ENCODE results near the gene CARHSP1.
"Not testable (repeated sequence)": the region's sequence is repeated elsewhere in the genome, so short reads cannot be mapped to it uniquely, and the experiment has no call there.

The CARHSP1 gene

DNA sequence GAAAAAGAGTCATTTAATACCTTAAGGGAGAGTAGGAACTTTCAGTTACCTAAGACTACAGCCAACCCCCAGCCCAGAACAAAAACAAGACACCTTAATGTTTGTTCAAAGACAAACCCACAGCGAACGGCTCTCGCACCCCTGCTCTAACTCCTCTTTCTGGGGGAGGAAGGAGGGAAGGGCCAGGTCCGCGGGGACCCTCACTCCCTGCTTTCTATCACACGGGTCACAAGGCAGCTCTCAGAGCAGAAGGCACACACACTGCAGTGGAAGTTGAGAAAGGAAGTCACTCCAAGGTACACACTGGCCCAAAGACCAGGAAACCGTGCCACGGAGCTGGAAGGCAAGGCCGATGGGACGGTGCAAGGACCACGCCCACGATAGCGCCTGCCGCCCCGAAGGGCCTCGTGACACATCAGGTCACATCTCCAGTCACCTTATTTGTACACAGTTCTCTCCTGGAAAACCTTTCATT, 23.3 kb upstream of the CARHSP1 start:
- DNase-seq = no peak

DNA sequence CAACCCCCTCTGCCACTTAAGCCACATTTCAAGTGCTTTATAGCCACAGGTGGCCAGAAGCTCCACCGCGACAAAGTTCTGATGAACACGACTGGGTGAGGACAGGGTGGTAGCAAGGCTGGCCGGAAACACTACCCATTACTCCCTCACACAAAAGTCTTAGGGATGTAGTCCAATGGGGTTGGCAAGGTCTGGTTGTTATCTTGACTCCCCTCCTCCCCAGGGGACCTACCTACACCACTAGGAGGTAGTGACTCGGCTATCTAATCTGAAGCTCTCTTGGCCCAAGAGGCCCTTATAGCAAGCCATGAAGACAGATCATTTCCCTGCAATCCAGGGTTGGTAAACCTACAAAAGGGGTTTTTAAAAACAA, 21.7 kb upstream of the CARHSP1 start:
- DNase-seq = no peak

DNA sequence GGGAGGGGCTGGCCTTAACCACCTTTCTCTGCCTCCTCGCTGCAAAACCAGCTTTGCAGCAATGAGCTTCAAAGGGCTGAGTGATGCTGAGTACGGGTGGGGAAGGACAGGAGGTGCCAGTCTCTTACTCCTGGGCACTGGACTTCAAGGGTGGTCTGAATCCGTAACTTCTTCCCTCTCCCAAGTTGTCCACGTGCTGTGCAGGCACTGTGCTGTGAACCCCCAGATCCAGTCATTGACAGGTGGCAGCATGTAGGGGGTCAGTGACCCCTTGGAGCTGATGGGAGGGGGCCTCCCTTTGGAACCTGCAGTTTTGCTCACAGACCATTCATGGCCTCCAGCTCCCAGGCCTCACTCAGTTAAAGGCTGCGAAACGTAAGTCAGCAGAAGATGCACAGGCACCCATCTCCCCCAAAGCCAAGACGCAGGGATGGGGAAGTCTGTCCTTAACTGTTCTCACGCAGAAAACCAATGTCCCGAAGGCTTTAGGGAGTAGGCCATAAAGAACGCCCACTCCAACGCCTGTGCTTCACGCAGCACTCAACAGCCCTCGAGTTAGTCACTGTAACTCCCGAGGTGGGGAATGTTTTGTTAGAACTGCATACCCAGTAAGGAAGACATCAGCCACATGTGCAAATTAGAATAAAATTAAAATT, 21.2 kb upstream of the CARHSP1 start:
- no peak for DNase-seq

DNA sequence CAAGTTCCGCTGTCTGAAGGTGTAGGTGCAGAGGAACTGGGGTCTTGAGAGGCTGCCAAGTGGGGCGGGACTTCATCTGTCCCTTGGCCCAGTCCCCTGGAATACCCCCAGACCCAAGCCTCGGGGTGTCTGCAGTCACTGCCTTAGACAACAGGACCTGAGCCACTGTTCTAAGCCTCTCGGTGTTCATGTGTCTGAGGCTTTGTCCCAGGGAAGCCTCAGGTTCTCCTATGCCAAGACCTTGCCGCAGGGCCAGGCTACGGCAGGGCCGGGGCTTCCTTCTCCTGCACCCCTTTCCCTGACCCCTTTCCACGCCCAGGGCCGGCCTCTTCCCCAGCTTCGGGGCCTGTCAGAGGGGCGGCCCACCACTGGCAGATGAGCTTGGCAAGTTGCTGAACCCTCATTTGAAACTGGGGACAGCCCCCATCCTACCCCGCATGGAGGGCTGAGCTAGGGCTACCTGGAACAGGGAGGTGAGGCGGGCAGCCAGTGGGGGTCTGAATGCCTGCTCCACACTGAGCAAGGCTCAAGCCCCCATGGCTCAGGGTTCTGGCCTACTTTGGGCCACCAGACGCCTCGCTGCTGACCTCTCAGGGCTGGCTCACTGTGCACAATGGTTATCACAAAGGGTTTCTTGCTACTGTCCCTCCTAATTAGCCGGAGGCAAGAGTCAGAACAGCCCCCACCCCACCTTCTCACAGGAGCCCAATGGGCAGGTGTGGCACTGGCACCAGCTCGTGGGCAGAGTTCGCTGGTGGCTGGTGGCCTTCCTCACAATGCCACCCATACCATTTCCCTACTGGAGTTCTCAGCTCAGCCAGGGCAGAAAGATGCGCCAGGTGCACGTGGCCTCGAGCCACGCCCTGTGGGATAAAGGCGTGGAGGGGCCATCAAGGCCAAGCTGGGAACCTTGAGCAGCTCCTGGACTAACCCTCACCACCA, 20.4 kb upstream of the CARHSP1 start:
- no peak for DNase-seq

DNA sequence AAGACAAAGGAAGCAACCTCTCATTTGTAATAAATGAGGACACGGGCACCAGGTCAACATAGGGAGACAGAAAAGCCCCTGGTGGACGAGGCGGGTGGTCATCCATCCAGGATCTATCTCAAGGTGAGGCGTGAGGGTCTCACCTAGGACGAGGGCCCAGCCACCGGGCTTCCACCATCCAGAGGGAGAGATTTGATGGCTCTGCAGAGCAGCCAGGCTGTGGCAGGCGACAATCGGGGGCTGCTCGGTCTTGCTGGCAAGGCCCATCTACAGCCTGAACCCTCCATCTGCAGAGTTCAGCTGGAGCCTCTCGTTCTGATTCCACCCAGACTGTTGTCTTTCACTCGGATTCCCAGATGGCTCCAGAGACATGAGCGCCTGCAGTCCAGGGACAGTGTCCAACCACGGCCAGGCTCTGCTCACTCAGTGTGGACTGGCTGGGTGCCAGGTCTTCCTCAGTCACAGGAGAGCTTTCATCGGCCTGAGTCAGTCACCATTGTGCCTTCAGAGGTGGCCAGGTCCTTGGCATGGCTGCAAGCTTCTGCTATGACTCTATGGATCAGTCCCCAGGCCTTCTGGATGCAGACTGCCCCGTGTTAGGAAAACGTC, 19.2 kb upstream of the CARHSP1 start:
- DNase-seq = no peak

DNA sequence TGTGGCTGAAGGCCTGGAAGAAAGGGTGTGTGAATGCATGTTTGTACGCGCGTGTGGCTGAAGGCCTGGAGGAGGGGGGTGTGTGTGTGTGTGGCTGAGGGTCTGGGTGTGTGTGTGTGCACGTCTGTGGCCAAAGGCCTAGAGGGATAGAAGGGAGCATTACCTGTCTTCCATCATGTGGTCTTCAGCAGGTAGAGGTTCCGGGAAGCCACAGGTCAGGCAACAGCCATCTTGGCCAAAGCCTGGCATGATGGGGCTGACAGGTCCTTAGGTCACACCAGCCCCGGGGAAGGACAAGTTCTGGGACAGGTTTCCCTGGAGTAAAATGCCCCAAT, 18.6 kb upstream of the CARHSP1 start:
- no peak for DNase-seq

DNA sequence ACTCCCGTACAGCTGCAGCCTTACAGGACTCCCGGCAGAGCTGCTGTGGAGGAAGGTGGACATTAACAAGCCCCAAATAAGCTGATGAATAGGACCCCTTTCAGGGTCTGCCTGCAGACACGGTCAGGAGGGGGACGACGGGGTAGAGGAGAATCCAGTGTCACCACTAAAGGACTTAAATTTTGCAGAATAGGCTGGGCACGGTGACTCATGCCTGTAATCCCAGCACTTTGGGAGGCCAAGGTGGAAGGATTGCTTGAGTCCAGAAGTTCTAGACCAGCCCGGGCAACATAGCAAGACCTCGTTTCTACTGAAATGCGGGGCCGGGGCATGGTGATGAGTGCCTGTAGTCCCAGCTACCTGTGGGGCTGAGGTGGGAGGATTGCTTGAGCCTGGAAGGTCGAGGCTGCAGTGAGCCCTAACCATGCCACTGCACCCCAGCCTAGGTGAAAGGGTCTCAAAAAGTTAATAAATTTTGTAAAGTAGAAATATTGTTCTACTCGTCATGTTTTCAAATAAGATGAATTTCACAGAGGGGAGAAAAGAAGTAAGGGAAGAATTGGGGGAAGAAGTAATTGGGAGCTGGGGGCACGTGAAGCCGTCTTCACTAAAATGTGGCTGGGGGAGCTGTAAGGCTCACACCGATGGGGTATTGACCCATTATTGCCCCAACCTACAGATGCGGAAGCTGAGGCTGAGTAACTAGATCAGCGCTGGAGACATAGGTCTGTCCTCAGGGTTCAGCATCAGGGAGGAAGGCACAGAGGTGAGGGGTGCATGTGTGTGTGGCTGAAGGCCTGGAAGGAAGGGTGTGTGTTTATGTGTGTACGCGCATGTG, 18.0 kb upstream of the CARHSP1 start:
- no peak for DNase-seq

DNA sequence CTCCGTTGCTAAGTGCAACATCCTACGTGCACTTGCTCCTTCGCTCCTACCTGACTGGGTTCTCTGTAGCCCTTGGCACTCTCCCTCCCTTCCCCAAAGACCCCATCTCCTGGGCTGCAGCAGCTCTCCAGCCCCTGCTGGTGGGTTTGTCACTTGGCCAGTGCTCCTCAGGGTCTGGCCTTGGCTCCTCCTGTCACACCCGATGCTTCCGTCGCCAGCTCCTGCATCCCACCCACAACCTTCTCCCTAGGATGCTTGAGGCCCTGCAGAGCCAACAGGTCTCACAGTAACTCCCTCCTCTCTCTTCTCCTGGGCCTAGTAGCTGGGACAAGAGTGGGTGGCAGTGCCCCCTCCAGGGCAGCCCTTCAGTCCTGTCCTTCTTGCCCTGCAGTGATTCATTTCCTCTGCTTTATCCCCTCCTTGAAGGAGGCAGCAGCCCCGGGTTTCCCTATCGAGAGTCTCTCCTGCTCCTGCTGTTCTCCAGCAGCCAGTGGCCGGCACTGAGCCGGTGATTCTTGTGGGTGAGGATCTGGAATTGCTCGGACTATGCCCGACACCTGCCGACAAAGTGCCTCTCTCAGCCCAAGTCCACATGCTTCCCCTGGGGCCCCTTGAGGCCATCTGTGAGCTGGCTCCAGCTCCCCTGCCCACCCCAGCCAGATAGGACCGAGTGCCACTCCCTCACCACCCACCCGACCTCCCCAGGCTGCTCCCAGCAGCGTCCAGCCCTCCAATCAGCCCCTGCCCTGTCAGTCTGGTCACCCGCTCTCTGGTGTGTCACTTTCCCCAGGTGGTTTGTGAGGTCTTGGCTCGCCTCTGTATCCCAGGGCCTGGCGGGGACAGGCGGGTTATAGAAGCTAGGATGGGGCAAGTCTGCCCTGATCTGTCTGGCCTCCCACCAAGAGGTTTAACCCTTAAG, 17.1 kb upstream of the CARHSP1 start:
- DNase-seq = no peak

DNA sequence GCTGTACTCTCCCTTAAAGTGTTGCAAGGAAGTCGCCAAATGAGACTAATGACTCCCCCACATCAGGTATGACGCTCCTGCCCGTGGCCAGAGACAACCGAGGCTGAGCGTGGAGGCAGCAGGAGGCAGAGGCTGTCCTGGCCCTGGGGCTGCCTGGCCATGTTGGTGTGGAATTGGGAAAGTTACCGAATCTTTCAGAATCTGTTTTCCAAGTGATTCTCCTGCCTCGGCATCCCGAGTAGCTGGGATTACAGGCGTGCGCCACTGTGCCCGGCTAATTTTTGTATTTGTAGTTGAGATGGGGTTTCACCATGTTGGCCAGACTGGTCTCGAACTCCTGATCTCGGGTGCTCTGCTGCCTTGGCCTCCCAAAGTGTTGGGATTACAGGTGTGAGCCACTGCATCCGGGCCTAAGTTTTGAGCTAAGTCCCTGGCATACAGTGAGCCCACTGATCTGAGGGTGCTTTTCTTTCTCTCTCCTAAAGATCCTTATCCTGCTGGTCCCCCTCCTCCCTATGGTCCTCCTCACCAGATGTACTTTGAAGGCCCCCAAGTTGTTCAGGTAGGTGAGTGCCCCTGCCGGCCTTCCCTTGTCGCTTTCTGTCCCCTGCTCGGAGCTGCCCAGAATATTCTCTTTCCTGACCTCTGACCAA, 14.0 kb upstream of the CARHSP1 start:
- no peak for DNase-seq

DNA sequence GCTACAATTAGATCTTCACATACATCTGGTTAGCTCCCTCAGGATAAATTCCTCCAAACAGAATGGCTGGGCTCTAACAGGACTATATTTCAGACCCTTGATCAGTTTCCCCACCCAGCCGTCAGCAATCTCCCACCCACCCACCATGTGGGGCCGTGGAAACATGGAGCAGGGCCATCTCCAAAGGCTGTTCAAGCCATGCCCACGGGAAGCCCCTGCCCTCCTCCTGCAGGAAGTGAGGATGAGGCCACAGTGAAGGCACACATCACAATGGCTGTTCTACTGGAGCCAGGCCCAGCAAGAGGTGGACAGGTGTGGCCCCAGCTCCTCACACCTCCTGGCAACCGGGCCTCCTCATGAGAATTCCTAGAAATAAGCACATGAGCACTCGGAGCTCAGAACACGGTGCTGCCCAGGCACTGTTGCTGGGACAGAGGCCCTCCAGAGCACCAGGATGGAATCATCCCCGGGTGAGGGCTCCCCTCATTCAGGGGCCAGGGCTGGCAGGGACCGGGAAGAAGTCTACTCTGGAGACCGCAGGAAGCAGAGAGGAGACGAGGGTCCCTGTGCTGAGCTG, 13.3 kb upstream of the CARHSP1 start, which contains the start of gene LITAFD:
Gene LITAFD, plus strand, starts transcription at position 311 of the 577 bp plus-strand sequence. CDS start 2,005 bp downstream, outside the sequence.
- no peak for DNase-seq

DNA sequence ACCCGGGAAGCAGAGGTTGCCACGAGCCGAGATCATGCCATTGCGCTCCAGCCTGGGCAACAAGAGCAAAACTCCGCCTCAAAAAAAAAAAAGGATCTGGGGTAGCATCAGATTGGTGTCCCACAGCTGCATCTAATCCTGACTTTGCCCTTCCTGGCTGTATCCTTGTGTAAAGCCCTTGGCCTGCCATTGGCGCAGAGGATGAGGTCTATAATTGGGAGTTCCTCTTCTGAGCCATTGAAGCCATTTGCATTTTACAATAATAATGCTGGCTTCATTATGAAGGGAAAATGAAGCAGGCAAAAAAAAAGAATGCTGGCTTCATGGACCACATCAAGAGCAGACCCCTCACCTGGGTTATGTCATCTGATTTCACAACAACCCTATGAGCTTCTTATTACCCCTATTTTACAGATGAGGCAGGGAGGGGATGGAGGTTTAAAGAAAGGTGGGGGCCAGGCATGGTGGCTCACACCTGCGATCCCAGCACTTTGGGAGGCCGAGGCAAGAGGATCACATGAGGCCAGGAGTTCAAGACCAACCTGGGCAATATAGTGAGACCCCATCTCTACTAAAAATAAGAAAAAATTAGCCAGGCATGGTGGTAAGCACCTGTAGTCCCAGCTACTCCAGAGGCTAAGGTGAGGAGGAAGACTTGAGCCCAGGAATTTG, 12.2 kb upstream of the CARHSP1 start:
- DNase-seq = no peak

DNA sequence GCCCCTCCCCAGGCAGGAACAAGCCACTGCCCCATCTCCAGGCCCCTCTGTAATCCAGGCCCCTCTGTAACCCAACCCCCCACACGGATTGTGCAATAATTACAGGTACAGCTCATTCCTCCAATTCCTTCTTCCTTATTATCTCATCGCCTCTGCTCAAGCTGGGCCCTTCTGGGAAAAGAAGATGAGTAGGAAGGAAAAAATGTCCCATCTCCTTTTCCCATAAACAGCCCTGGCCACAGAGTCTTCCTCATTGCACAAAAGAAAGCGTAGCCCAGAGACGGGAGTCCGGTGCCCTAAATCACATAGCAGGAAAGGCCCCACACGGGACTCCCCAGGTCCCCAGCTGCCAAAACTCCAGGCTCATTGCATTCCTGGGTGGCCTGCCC, 9.7 kb upstream of the CARHSP1 start:
- DNase-seq = no peak

DNA sequence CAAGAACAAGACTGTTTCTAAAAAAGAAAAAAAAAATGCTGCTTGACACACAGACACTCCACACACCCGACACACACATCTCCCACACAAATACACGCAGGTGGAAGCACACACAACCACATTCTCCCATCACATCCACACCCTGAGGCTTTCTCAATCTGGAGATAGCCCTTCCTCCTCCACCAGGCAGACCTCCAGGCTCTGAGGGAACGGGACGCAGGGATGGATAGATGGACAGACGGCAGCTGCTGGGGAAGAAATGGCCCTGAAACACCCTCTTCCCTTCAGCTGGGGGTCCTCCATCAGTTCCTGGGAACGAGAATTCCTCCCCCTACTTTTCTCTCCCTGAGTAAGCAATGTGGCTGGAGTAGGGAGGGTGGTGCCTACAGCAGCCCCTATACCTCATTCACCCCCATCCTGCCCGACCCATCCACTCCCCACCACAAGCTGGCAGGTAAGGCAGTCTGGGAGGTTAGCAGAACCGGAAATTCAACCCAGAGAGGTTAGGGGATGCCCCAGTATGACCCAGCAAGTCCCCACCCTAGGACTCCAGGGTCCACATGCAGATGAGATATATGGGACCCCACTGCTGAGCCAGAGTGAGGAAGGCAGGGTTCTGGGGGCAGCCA, 9.2 kb upstream of the CARHSP1 start:
- DNase-seq = no peak

DNA sequence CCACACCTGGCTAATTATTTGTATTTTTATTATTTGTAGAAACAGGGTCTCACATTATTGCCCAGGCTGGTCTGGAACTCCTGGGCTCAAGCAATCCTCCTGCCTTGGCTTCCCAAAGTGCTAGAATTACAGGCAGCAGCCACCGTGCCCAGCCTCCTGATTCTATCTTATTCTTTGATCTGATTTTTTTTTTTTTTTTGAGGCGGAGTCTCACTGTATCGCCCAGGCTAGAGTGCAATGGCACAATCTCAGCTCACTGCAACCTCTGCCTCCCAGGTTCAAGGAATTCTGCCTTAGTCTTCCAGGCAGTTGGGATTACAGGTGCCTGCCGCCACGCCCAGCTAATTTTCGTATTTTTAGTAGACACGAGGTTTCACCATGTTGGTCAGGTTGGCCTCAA, 6.5 kb upstream of the CARHSP1 start:
- DNase-seq = not testable (repeated sequence)

DNA sequence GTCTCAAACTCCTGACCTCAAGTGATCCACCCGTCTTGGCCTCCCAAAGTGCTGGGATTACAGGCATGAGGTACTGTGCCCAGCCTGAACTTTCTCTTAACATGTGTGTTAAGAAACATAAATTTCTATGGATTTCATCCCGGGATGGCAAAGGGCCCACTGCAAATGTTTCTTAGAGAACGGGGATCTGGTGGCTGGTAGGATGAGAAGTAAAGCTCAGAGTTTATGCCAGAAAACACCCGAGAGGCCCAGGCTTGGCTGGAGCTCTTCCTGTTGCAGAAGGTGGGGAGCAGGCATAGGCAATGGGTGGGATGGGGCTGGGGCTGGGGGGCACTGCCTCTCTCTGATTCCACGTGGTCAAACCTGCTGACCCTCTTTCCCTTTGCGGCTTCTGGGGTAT, 5.6 kb upstream of the CARHSP1 start:
- no peak for DNase-seq

DNA sequence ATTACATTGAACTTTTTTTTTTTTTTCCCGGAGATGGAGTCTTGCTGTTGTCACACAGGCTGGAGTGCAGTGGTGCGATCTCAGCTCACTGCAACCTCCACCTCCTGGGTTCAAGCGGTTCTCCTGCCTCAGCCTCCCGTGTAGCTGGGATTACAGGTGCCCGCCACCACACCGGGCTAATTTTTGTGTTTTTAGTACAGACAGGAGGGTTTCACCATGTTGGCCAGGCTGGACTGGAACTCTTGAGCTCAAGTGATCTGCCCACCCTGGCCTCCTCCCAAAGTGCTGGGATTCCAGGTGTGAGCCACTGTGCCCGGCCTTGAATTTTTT, 5.0 kb upstream of the CARHSP1 start:
- not testable (repeated sequence) for DNase-seq

DNA sequence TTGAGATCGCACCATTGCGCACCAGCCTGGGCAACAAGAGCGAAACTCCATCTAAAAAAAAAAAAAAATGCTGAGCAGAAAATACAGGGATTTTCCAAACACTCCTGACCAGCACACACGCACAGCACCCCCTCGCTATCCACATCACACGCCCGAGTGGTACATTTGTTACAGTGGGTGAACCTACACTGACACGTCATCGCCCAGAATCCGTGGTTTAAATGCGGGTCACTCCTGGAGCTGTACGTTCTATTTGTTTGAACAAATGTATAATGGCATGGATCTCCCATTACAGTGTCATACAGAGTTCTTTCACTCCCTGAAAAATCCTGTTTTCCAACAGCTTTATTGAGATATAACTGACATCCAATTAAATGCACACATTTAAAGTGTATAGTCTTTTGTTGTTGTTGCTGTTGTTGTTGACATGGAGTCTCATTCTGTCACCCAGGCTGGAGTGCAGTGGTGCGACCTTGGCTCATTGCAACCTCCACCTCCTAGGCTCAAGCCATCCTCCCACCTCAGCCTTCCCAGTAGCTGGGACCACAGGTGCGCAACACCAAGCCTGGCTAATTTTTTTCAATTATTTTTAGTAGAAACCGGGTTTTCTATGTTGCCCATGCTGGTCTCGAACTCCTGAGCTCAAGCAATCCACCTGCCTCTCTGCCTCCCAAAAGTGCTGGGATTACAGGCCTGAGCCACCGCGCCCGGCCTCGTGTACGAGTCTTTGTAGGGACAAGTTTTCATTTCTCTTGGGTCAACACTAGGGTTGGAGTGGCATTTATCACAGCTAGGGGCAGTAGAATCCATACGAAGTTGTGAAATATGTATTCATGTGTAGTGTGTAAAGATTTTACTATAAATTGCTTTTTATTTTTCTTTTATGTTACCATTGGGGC, 4.4 kb upstream of the CARHSP1 start:
- no peak for DNase-seq

DNA sequence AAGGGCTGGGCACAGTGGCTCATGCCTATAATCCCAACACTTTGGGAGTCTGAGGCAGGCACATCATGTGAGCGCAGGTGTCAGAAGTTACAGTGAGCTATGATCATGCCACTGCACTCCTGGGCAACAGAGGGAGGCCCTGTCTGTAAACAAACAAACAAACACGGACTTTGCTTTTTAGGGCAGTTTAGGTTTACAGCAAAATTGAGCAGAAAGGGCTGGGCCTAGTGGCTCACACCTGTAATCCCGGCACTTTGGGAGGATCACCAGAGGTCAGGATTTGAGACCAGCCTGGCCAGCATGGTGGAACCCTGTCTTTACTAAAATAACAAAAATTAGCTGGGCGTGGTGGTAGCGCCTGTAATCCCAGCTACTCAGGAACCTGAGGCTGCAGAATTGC, 3.3 kb upstream of the CARHSP1 start:
- DNase-seq = no peak

DNA sequence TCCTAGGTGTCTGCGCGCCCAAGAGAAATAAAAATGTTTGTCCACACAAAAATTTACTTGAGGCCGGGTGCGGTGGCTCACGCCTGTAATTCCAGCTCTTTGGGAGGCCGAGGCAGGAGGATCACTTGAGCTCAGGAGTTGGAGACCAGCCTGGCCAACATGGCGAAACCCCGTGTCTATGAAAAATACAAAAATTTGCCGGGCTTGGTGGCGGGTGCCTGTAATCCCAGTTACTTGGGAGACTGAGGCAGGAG, 1.1 kb upstream of the CARHSP1 start:
- DNase-seq = not testable (repeated sequence)

Measured in CD4-positive, alpha-beta T cell treated with Interleukin-17A for 1 hour (primary cell).